Adipocyte (in vitro differentiated cells): Measurements from ENCODE around the gene FILIP1L.

Source experiments
- DNase-seq: peaks from one replicate; pipeline ENCODE4 v3.0.0-alpha.2; 2015; ENCODE audit warnings: low read depth
- H3K27me3 ChIP-seq: replicated peaks from 2 replicates; pipeline ENCODE4 v1.7.0; 2013; ENCODE audit warnings: mild to moderate bottlenecking, low read length, moderate library complexity; ENCODE audit not compliant: control insufficient read depth, insufficient read depth
- H3K36me3 ChIP-seq: 2 replicates; pipeline ENCODE4 v1.7.0; 2013; ENCODE audit warnings: low read length, mild to moderate bottlenecking, moderate library complexity; ENCODE audit not compliant: control insufficient read depth, insufficient read depth, severe bottlenecking
- H3K4me1 ChIP-seq: 2 replicates; pipeline ENCODE4 v1.7.0; 2013; ENCODE audit warnings: mild to moderate bottlenecking, low read length, moderate library complexity; ENCODE audit not compliant: control insufficient read depth, insufficient read depth
- H3K4me3 ChIP-seq: 2 replicates; pipeline ENCODE4 v1.7.0; 2013; ENCODE audit warnings: mild to moderate bottlenecking, low read length, moderate library complexity
- H3K9ac ChIP-seq: 2 replicates; pipeline ENCODE4 v1.7.0; 2013; ENCODE audit warnings: mild to moderate bottlenecking, low read length, moderate library complexity
- H3K9me3 ChIP-seq: 2 replicates; pipeline ENCODE4 v1.7.0; 2013; ENCODE audit warnings: mild to moderate bottlenecking, low read length, moderate library complexity; ENCODE audit not compliant: control insufficient read depth

The FILIP1L gene

DNA sequence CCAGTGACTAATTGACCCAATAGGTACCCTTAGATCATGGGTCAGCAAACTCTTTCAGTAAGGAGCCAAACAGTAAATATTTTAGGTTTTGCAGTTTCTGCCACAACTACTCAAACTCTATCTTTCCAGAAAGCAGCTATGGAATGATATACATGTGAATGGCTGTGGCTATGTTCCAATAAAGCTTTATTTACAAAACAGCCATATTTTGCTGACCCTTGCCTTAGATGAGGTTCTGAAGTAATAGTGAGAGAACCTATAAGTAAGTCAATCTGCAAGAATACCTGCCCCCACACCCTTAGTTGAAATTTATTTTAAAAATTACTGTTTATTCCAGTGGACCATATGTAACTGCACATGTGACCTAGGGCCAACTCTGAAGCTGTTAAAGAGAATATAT lies 162.6 kb downstream of the FILIP1L start:
- Histone ChIP-seq H3K9ac (no peak overlapping the region), H3K36me3 (no peaks in the 10 kb centered on the region), H3K9me3 (no peaks in the 10 kb centered on the region), H3K4me3 (no peak overlapping the region), H3K27me3 (no peaks in the 10 kb centered on the region), H3K4me1 (peaks cover 3% of the 10 kb centered on the region)
- DNase-seq: no peak

DNA sequence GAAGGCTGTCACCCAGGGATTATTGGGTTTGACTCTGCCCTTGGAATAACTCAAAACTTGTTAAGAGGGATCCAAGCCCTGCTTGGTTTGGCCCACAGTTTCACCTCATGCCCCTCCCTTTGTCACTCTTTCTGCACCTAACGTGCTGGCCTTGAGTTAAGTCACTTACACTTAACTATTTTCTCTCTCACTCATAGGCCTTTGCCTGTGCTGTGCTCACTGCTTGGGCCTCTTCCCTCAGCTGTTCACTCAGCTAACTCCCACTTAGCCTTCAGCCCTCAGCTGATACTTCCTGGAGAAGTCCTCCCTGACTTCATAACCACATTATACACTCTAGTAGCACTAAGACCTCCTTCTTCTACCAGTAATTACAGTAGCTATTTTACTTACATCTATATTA lies 163.4 kb downstream of the FILIP1L start:
- Histone ChIP-seq H3K9me3 (no peaks in the 10 kb centered on the region), H3K36me3 (no peaks in the 10 kb centered on the region), H3K27me3 (no peaks in the 10 kb centered on the region), H3K4me3 (no peak overlapping the region), H3K9ac (no peak overlapping the region), H3K4me1 (peaks cover 5% of the 10 kb centered on the region)
- no peak for DNase-seq

DNA sequence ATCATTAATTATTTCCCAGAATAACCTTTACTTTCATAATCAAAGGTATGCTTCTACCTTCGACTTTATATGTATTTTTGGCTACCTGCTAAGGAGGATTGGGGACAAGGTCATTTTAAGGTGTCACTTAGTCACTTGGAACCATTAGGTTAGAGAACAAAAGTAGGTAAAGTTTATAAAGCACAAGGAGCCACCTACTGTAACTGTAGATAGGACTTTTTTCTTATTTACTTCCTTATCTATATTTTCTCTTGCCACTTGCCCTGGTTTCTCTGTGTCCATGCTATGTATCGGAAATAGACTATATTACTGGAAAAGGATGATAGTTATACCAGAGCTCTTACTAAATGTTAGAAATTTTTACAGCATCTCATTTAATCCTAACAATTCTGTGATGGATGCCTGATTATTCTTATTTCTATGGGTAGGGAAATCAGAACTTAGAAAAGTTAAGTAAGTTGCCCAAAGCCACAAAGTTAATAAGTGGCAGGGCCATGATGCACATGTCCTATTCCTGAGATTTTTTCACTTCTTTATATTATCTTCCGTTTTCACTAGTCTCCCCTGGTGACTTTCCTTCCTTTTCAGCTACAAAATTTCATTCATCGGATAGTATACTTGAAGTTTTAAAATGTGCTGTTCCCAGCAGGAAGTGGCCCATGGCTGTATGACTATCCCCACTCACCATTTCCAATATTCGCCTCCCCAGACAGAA lies 164.2 kb downstream of the FILIP1L start:
- no peaks in the 10 kb centered on the region for H3K36me3 ChIP-seq
- no peaks in the 10 kb centered on the region for H3K9me3 ChIP-seq
- H3K9ac ChIP-seq: no peak overlapping the region
- H3K27me3 ChIP-seq: no peaks in the 10 kb centered on the region
- H3K4me3 ChIP-seq: no peak overlapping the region
- no peak for DNase-seq
- peaks cover 13% of the 10 kb centered on the region for H3K4me1 ChIP-seq

DNA sequence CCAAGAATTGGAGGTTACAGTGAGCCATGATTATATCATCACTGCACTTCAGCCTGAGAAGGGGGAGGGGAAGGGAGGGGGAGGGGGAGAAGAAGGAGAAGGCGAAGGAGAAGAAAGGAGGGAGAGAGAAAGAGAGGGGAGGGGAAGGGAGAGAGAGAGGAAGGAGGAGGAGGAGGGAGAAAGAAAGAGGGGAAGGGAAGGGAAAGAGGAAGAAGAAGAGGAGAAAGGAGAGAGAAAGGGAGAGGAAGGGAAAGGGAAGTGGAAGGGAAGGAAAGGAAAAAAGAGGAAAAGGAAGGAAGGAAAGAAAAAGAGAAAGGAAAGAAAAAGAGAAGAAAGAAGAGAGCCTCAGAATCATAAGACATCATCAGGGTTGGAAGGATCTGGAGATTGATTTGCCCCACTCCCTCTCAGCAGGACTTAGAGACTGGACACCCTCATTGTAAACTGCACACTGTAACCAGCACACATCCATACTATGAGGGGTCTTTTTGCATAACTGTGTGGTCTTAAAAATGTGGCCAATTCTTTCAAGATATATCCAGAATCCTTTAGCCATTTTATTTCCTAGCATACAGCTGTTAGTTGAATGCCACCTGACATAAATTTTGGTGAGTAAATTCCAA lies 165.7 kb downstream of the FILIP1L start:
- H3K9ac ChIP-seq: no peak overlapping the region
- peaks cover 23% of the 10 kb centered on the region for H3K4me1 ChIP-seq
- no peak overlapping the region for H3K4me3 ChIP-seq
- no peaks in the 10 kb centered on the region for H3K27me3 ChIP-seq
- H3K9me3 ChIP-seq: no peaks in the 10 kb centered on the region
- H3K36me3 ChIP-seq: no peaks in the 10 kb centered on the region
- no peak for DNase-seq

DNA sequence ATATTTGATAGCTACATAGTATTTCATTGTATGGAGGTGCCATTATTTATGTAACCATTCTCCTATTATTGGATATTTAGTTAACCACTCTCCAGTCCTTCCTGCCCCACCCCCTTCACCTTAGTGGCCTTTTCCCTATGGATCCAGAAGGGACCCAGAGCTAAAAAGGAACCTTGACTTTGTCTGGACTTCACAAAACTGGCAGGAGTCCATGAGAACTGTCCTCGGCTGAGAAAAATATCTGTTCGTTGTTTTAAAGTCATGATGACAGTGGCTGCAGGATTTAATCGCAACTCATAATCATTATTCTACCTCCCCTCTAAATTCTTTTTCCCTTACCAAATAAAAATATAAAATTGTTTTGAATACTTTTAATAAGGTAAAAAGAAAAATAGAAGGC lies 166.9 kb downstream of the FILIP1L start:
- no peaks in the 10 kb centered on the region for H3K36me3 ChIP-seq

DNA sequence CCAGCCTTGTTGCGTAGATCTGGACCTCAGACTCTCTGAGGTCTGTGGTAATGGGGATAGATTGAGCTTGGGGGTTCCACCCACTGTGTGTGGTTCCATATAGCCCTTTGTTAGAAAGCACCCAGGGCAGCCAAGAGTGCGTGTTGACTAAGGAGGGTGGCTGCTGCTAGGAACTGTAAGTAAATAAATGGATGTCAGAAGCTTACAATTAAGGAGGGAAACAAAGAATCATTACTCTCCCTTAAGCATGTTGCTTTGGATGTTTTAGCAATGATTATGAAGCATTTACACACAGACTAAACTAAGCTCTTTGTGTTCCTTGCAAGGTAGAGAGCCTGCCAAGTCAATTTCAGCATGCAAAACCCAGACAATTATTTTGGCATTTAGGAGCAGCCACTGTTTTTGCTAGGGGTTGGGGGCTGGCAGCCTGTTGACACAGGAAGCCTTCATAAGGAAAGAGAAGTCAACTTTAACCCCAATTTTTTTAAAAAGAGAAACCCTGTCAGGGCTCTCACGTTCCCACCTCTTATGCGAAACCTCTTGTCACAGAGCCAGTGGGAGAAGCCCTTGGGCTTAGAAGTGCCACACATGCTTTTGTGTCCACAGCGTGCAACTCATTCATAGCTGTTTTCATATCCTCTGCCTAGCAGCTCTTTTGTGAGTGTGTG lies 168.8 kb downstream of the FILIP1L start:
- Histone ChIP-seq H3K36me3 (no peaks in the 10 kb centered on the region), H3K9ac (no peak overlapping the region), H3K9me3 (no peaks in the 10 kb centered on the region), H3K27me3 (no peaks in the 10 kb centered on the region), H3K4me3 (peak overlapping the region; percentile 10), H3K4me1 (peaks cover 22% of the 10 kb centered on the region)
- DNase-seq: peak; percentile 50

More for the DNA sequence above, 166.9 kb downstream of the FILIP1L start:
- H3K4me3 ChIP-seq: no peak overlapping the region
- H3K4me1 ChIP-seq: peaks cover 22% of the 10 kb centered on the region
- no peak for DNase-seq
- H3K9me3 ChIP-seq: no peaks in the 10 kb centered on the region
- H3K9ac ChIP-seq: no peak overlapping the region
- H3K27me3 ChIP-seq: no peaks in the 10 kb centered on the region

DNA sequence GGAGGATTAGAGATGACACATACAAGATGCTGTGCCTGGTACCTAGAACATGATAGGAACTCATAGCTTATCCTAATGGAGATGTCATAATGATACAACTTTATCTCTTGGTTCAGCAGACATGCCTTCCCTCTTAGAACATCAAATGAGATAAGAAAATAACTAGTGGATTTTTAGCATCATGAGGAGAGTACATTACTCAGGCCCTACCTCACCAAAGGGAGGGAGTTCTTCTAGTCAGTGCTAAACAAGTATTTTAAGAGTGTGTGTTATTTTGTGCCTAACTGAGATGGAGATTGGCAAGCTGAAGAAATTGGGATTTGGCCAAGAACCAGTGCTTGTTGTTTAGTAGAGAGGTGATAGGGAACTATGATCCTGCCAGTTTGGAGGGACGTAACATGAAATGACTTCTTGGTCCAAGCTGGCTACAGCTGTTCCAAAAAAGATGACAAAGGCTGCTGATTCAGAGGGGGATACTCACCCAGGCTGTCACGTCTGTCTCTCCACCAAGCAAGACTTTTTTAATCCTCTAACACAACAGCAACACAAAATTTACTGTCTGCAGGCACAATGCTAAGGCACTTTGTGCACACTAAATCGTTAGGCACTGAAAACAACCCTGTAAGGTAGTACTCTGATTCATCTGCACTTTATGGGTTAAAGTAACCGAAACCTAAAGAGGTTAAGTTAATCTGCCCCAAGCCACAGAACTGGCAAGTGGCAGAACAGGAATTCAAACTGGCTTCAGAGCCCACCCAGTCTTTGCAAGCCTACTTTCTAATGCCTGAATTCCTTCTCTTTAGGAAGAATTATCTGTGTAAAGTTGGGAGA lies 170.2 kb downstream of the FILIP1L start:
- Histone ChIP-seq H3K27me3 (no peaks in the 10 kb centered on the region), H3K4me3 (no peak overlapping the region), H3K4me1 (peaks cover 26% of the 10 kb centered on the region), H3K9ac (no peak overlapping the region), H3K9me3 (no peaks in the 10 kb centered on the region), H3K36me3 (no peaks in the 10 kb centered on the region)
- DNase-seq: no peak

DNA sequence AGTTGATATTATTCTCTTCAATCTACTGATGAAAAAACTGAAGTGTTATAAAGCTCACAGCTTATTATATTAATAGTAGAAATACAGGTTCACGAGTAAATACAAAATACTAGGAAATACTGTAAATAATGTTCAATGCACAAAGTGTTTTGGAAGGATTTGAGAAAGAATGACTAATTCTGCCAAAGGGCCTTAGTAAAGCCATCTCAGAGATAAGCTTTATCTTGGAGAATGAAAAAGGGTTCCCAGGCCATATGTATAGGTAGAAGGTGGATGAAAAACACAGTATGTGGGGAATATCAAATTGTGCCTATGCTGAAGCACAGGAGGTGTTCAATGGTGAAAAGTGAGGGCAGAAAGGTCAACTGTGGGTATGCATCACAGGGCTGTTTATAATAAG lies 173.1 kb downstream of the FILIP1L start:
- DNase-seq: no peak
- Histone ChIP-seq H3K4me1 (peaks cover 42% of the 10 kb centered on the region), H3K4me3 (no peak overlapping the region), H3K9me3 (no peaks in the 10 kb centered on the region), H3K9ac (no peak overlapping the region), H3K27me3 (no peaks in the 10 kb centered on the region), H3K36me3 (no peaks in the 10 kb centered on the region)

DNA sequence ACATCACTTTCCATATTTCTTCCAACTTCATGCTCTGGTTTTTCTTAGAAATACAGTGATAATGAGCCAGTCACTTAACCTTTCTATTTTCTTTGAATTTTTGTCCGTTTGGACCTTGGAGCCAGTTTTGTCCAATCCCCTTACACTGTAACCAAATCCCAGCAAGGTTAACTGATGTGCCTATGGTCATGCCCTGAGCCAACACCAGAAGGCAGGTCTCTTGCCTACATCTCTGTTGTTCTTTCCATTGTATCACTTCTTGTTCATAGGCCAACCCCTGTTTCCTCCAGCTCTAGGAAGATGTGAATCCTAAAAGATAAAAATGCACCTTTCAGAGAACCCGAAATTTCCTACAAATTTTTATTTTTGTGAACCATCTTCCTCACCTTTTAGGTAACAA lies 174.0 kb downstream of the FILIP1L start:
- Histone ChIP-seq H3K4me1 (peaks cover 38% of the 10 kb centered on the region), H3K27me3 (no peaks in the 10 kb centered on the region), H3K9me3 (no peaks in the 10 kb centered on the region), H3K36me3 (no peaks in the 10 kb centered on the region), H3K4me3 (no peak overlapping the region), H3K9ac (no peak overlapping the region)
- DNase-seq: no peak

DNA sequence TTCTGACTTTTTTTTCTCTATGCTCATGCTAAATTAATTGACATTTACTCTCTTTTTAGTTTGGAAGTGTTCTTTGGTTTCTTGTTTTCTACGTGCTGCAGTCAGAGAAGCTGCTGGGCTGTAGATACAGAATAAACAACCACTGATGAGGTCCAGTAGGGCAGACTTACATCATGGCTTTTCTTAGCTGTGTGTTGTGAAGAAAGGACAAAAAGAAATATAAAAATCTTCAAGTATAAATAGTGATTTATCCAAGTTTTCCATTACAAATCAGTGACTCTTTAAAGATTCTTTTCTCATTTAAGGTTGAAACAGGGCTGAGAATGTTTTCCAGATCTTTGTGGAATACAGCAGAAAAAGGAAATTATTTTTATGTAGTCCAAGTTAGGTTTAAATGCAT lies 174.4 kb downstream of the FILIP1L start:
- no peak for DNase-seq
- Histone ChIP-seq H3K4me1 (peaks cover 38% of the 10 kb centered on the region), H3K9ac (no peak overlapping the region), H3K27me3 (no peaks in the 10 kb centered on the region), H3K36me3 (no peaks in the 10 kb centered on the region), H3K9me3 (no peaks in the 10 kb centered on the region), H3K4me3 (no peak overlapping the region)
